ENCODE measurements around the gene GCH1. TPM values are rescaled to one million over a fixed set of nuclear protein-coding genes. Genes with fewer than 3 reads are reported as not detected.

GCH1 gene
- total RNA-seq, 4 donors from 2014 or later: 9.3 to 19.8 (median 15.5) TPM

- Histone ChIP-seq H3K4me3 (no peak overlapping the region), H3K27ac (no peak overlapping the region), H3K27me3 (no peaks in the 10 kb centered on the region), H3K9me3 (no peaks in the 10 kb centered on the region), H3K4me1 (peaks cover 4 to 34% (median 4%) of the 10 kb centered on the region in 3 donors), H3K36me3 (no peaks in the 10 kb centered on the region)
- intact Hi-C loops (cut with DNase I): no loop called here
- no peak for DNase-seq
- 71 to 76% methylated on average over 3 of the region's 3 CpGs for WGBS, 2 donors
- TF ChIP-seq CTCF (IDR thresholded peaks at IDR 0.05): no peak
- no peak for TF ChIP-seq POLR2A (IDR thresholded peaks at IDR 0.05)
Observed at GRCh38 chr14:54867011-54867410, 35.6 kb downstream of the GCH1 start.

GRCh38 chr14:54866588-54866987 lies 36.0 kb downstream of the GCH1 start:
- 78 to 90% methylated on average over 4 of the region's 4 CpGs for WGBS, 2 donors
- DNase-seq: no peak

GRCh38 chr14:54864526-54864925 lies 38.1 kb downstream of the GCH1 start:
- Histone ChIP-seq H3K9me3 (no peaks in the 10 kb centered on the region), H3K4me3 (no peak overlapping the region), H3K27ac (no peak overlapping the region), H3K4me1 (peaks cover 0 to 18% (median 4%) of the 10 kb centered on the region in 3 donors), H3K27me3 (no peaks in the 10 kb centered on the region), H3K36me3 (peaks cover 0 to 5% (median 0%) of the 10 kb centered on the region in 3 donors)
- TF ChIP-seq POLR2A (IDR thresholded peaks at IDR 0.05) (no peak), CTCF (IDR thresholded peaks at IDR 0.05) (no peak)
- no peak for DNase-seq
- intact Hi-C loops (cut with DNase I): no loop called here

More at GRCh38 chr14:54866588-54866987, 36.0 kb downstream of the GCH1 start:
- H3K27me3 ChIP-seq: no peaks in the 10 kb centered on the region
- no peaks in the 10 kb centered on the region for H3K36me3 ChIP-seq
- TF ChIP-seq CTCF (IDR thresholded peaks at IDR 0.05): no peak
- no peak for TF ChIP-seq POLR2A (IDR thresholded peaks at IDR 0.05)
- intact Hi-C loops (cut with DNase I): no loop called here
- H3K4me1 ChIP-seq: peaks cover 4 to 34% (median 4%) of the 10 kb centered on the region in 3 donors
- H3K27ac ChIP-seq: no peak overlapping the region
- no peak overlapping the region for H3K4me3 ChIP-seq
- H3K9me3 ChIP-seq: no peaks in the 10 kb centered on the region

GRCh38 chr14:54857830-54858269 lies 44.8 kb downstream of the GCH1 start:
- Histone ChIP-seq H3K4me3 (no peak overlapping the region), H3K36me3 (peaks cover 0 to 16% (median 0%) of the 10 kb centered on the region in 3 donors), H3K4me1 (peaks cover 0 to 5% (median 0%) of the 10 kb centered on the region in 3 donors), H3K27me3 (no peaks in the 10 kb centered on the region), H3K27ac (peak overlapping the region in 2 of 4 donors; percentile 11 to 43), H3K9me3 (no peaks in the 10 kb centered on the region)
- TF ChIP-seq POLR2A (IDR thresholded peaks at IDR 0.05) (no peak), CTCF (IDR thresholded peaks at IDR 0.05) (no peak)
- no peak for DNase-seq
- 64 to 94% methylated on average over 1 of the region's 1 CpG for WGBS, 2 donors
- intact Hi-C loops (cut with DNase I): no loop called here

GRCh38 chr14:54856152-54856551 lies 46.5 kb downstream of the GCH1 start:
- intact Hi-C loops (cut with DNase I): no loop called here
- DNase-seq: no peak
- TF ChIP-seq POLR2A (IDR thresholded peaks at IDR 0.05) (no peak), CTCF (IDR thresholded peaks at IDR 0.05) (no peak)
- Histone ChIP-seq H3K9me3 (no peaks in the 10 kb centered on the region), H3K4me3 (no peak overlapping the region), H3K27ac (no peak overlapping the region), H3K36me3 (peaks cover 0 to 16% (median 0%) of the 10 kb centered on the region in 3 donors), H3K4me1 (peaks cover 0 to 5% (median 0%) of the 10 kb centered on the region in 3 donors), H3K27me3 (no peaks in the 10 kb centered on the region)
- WGBS, 2 donors: 86 to 96% methylated on average over 4 of the region's 4 CpGs
